Mucosa of gallbladder (tissue), 1 donor: ENCODE measurements around the gene KRTAP10-7. TPM values are rescaled to one million over a fixed set of nuclear protein-coding genes. Genes with fewer than 3 reads are reported as not detected.
"Not testable (repeated sequence)": the region's sequence is repeated elsewhere in the genome, so short reads cannot be mapped to it uniquely, and the experiment has no call there.

Experiments
- DNase-seq: peaks from one replicate; pipeline ENCODE4 v3.0.0-alpha.2; 2020; ENCODE audit warnings: low spot score
- total RNA-seq: library from RNA; stranded (reverse); gene quantifications from one replicate; pipeline ENCODE4 v1.2.1, GENCODE V29; 2021
- donor health status: DM: no; HTN: no; CAD: no.

KRTAP10-7 gene
- total RNA-seq, 1 donor from 2014 or later = not detected

GRCh38 chr21:44632067-44632466 lies 31.7 kb downstream of the KRTAP10-7 start:
- DNase-seq = no peak

- DNase-seq = no peak
Observed at GRCh38 chr21:44636209-44637017, 36.0 kb downstream of the KRTAP10-7 start.

GRCh38 chr21:44637018-44637850 lies 36.8 kb downstream of the KRTAP10-7 start, which contains the start of gene KRTAP10-10:
Gene KRTAP10-10, plus strand, starts transcription at chr21:44637356. Its CDS starts 62 bp downstream, at chr21:44637418.
- DNase-seq = no peak

GRCh38 chr21:44637851-44638348 lies 37.5 kb downstream of the KRTAP10-7 start:
- DNase-seq = not testable (repeated sequence)

GRCh38 chr21:44638506-44639330 lies 38.3 kb downstream of the KRTAP10-7 start:
- DNase-seq = not testable (repeated sequence)

GRCh38 chr21:44639331-44639655 lies 38.9 kb downstream of the KRTAP10-7 start:
- DNase-seq = no peak

- no peak for DNase-seq
Observed at GRCh38 chr21:44640761-44641160, 40.4 kb downstream of the KRTAP10-7 start.

GRCh38 chr21:44643741-44644310 lies 43.4 kb downstream of the KRTAP10-7 start:
- DNase-seq = no peak

- DNase-seq = no peak
Observed at GRCh38 chr21:44644878-44645277, 44.5 kb downstream of the KRTAP10-7 start.

GRCh38 chr21:44646366-44647221 lies 46.2 kb downstream of the KRTAP10-7 start, which contains the start of gene KRTAP10-11:
Gene KRTAP10-11, plus strand, starts transcription at chr21:44646414. Its CDS starts 45 bp downstream, at chr21:44646459.
- DNase-seq = not testable (repeated sequence)

GRCh38 chr21:44647222-44647552 lies 46.8 kb downstream of the KRTAP10-7 start:
- DNase-seq = no peak

- DNase-seq = no peak
Observed at GRCh38 chr21:44648557-44649311, 48.3 kb downstream of the KRTAP10-7 start.

- no peak for DNase-seq
Observed at GRCh38 chr21:44649521-44650100, 49.2 kb downstream of the KRTAP10-7 start.

- DNase-seq = no peak
Observed at GRCh38 chr21:44650265-44650972, 50.0 kb downstream of the KRTAP10-7 start.

GRCh38 chr21:44650973-44651675 lies 50.7 kb downstream of the KRTAP10-7 start:
- no peak for DNase-seq
